Ishikawa (cell line): Measurements from ENCODE around the gene MRPL45.
A peak's percentile ranks its signal among the peaks of the same experiment; 100 is the strongest.

Experiments
- CEBPB ChIP-seq: IDR thresholded peaks from 2 replicates; pipeline ENCODE4 v1.6.1; 2012
- CREB1 ChIP-seq: IDR thresholded peaks from 2 replicates; pipeline ENCODE4 v1.6.1; 2012; ENCODE audit warnings: low read depth
- EGR1 ChIP-seq: IDR thresholded peaks from 2 replicates; pipeline ENCODE4 v1.6.1; 2012
- EP300 ChIP-seq: IDR thresholded peaks from 2 replicates; pipeline ENCODE4 v1.6.1; 2012; ENCODE audit warnings: borderline replicate concordance
- FOXM1 ChIP-seq: IDR thresholded peaks from 2 replicates; pipeline ENCODE4 v1.6.1; 2012; ENCODE audit warnings: low read depth, borderline replicate concordance
- MAX ChIP-seq: IDR thresholded peaks from 2 replicates; pipeline ENCODE4 v1.6.1; 2012
- NFIC ChIP-seq: IDR thresholded peaks from 2 replicates; pipeline ENCODE4 v1.6.1; 2012
- RAD21 ChIP-seq: IDR thresholded peaks from 2 replicates; pipeline ENCODE4 v1.6.1; 2012; ENCODE audit warnings: low read depth
- REST ChIP-seq: IDR thresholded peaks from 2 replicates; pipeline ENCODE4 v1.6.1; 2012; ENCODE audit warnings: low read depth, mild to moderate bottlenecking
- TAF1 ChIP-seq: IDR thresholded peaks from 2 replicates; pipeline ENCODE4 v1.6.1; 2012; ENCODE audit warnings: low read depth, mild to moderate bottlenecking
- TCF12 ChIP-seq: IDR thresholded peaks from 2 replicates; pipeline ENCODE4 v1.6.1; 2012; ENCODE audit warnings: low read depth
- TEAD4 ChIP-seq: IDR thresholded peaks from 2 replicates; pipeline ENCODE4 v1.6.1; 2012
- USF1 ChIP-seq: IDR thresholded peaks from 2 replicates; pipeline ENCODE4 v1.6.1; 2012
- YY1 ChIP-seq: IDR thresholded peaks from 2 replicates; pipeline ENCODE4 v1.6.1; 2012; ENCODE audit warnings: low read depth
- ZBTB7A ChIP-seq: IDR thresholded peaks from 2 replicates; pipeline ENCODE4 v1.6.1; 2012; ENCODE audit warnings: low read depth

Gene MRPL45

GRCh38 chr17:38296834-38297517, at the start of gene MRPL45:
MRPL45 (plus strand) TSS chr17:38297168; CDS start chr17:38297184, 16 bp downstream.
- TF ChIP-seq TAF1 (peak; percentile 69), EP300 (peak; percentile 5; the same call in 1 of the 2 replicates), USF1 (peak; percentile 80), NFIC (0 out of 2 replicates have a peak, but pooled peaks have one; percentile 22), YY1 (peak; percentile 91), MAX (peak; percentile 92)

GRCh38 chr17:38288217-38288827, 8.6 kb upstream of the MRPL45 start:
- TF ChIP-seq RAD21, result peak; percentile 56

GRCh38 chr17:38315497-38315896, 18.5 kb downstream of the MRPL45 start:
- no peak for TF ChIP-seq EGR1
- TF ChIP-seq RAD21, result no peak
- no peak for TF ChIP-seq NFIC
- TF ChIP-seq FOXM1, result no peak
- TF ChIP-seq TCF12, result no peak
- no peak for TF ChIP-seq YY1
- no peak for TF ChIP-seq TAF1
- no peak for TF ChIP-seq USF1
- no peak for TF ChIP-seq MAX
- TF ChIP-seq EP300, result no peak
- no peak for TF ChIP-seq CEBPB
- TF ChIP-seq TEAD4, result no peak
- TF ChIP-seq REST, result no peak
- no peak for TF ChIP-seq CREB1
- no peak for TF ChIP-seq ZBTB7A

- TF ChIP-seq MAX, result no peak
- no peak for TF ChIP-seq USF1
- no peak for TF ChIP-seq RAD21
- TF ChIP-seq CREB1, result no peak
- TF ChIP-seq ZBTB7A, result no peak
- TF ChIP-seq TEAD4, result no peak
- TF ChIP-seq FOXM1, result no peak
- TF ChIP-seq TCF12, result no peak
- no peak for TF ChIP-seq CEBPB
- TF ChIP-seq REST, result no peak
- TF ChIP-seq TAF1, result no peak
- no peak for TF ChIP-seq NFIC
- TF ChIP-seq EP300, result no peak
- no peak for TF ChIP-seq YY1
- TF ChIP-seq EGR1, result no peak
These were observed 20.1 kb downstream of the MRPL45 start for GRCh38 chr17:38317081-38317480.

GRCh38 chr17:38320482-38320881, 23.5 kb downstream of the MRPL45 start:
- TF ChIP-seq MAX (no peak), FOXM1 (no peak), USF1 (no peak), NFIC (no peak), TEAD4 (no peak), TAF1 (no peak), ZBTB7A (no peak), RAD21 (no peak)
